ENCODE measurements around the gene ADAP1. TPM values are rescaled to one million over a fixed set of nuclear protein-coding genes. Genes with fewer than 3 reads are reported as not detected.

Gene ADAP1
- total RNA-seq, 1 experiment from 2014 or later: 3.5 TPM

- peaks cover 61% of the 10 kb centered on the region for H3K36me3 ChIP-seq
- no peak for DNase-seq (ENCODE audit: low read depth in 1 of 2, low spot score in 2 of 2)
- no peaks in the 10 kb centered on the region for H3K9me3 ChIP-seq (replicated peaks)
- no peak overlapping the region for H3K4me3 ChIP-seq
- no peaks in the 10 kb centered on the region for H3K27me3 ChIP-seq (replicated peaks)
- H3K27ac ChIP-seq: no peak overlapping the region
- no peaks in the 10 kb centered on the region for H3K4me1 ChIP-seq (replicated peaks)
Observed at GRCh38 chr7:867406-868188, 86.9 kb downstream of the ADAP1 start.

GRCh38 chr7:867001-867405 is 87.5 kb downstream of the ADAP1 start:
- H3K4me3 ChIP-seq: no peak overlapping the region
- DNase-seq (ENCODE audit: low read depth in 1 of 2, low spot score in 2 of 2): no peak

GRCh38 chr7:865921-866320 is 88.6 kb downstream of the ADAP1 start:
- Histone ChIP-seq H3K4me3 (no peak overlapping the region), H3K27me3 (replicated peaks) (no peaks in the 10 kb centered on the region), H3K36me3 (peaks cover 61% of the 10 kb centered on the region), H3K9me3 (replicated peaks) (no peaks in the 10 kb centered on the region), H3K27ac (no peak overlapping the region), H3K4me1 (replicated peaks) (no peaks in the 10 kb centered on the region)
- DNase-seq (ENCODE audit: low read depth in 1 of 2, low spot score in 2 of 2): no peak

More at GRCh38 chr7:867001-867405, 87.5 kb downstream of the ADAP1 start:
- H3K4me1 ChIP-seq (replicated peaks): no peaks in the 10 kb centered on the region
- no peak overlapping the region for H3K27ac ChIP-seq
- peaks cover 60% of the 10 kb centered on the region for H3K36me3 ChIP-seq
- no peaks in the 10 kb centered on the region for H3K27me3 ChIP-seq (replicated peaks)
- no peaks in the 10 kb centered on the region for H3K9me3 ChIP-seq (replicated peaks)

- Histone ChIP-seq H3K9me3 (replicated peaks) (no peaks in the 10 kb centered on the region), H3K27ac (no peak overlapping the region), H3K4me3 (no peak overlapping the region), H3K27me3 (replicated peaks) (no peaks in the 10 kb centered on the region), H3K4me1 (replicated peaks) (no peaks in the 10 kb centered on the region), H3K36me3 (peaks cover 76% of the 10 kb centered on the region)
- no peak for DNase-seq (ENCODE audit: low read depth in 1 of 2, low spot score in 2 of 2)
Observed at GRCh38 chr7:863106-863505, 91.4 kb downstream of the ADAP1 start.

- no peak for DNase-seq (ENCODE audit: low read depth in 1 of 2, low spot score in 2 of 2)
- peaks cover 76% of the 10 kb centered on the region for H3K36me3 ChIP-seq
- no peaks in the 10 kb centered on the region for H3K9me3 ChIP-seq (replicated peaks)
- H3K4me3 ChIP-seq: no peak overlapping the region
- H3K4me1 ChIP-seq (replicated peaks): no peaks in the 10 kb centered on the region
- no peak overlapping the region for H3K27ac ChIP-seq
- H3K27me3 ChIP-seq (replicated peaks): no peaks in the 10 kb centered on the region
Observed at GRCh38 chr7:862157-862556, 92.3 kb downstream of the ADAP1 start.

GRCh38 chr7:861222-861621 is 93.3 kb downstream of the ADAP1 start:
- Histone ChIP-seq H3K36me3 (peaks cover 81% of the 10 kb centered on the region), H3K4me1 (replicated peaks) (no peaks in the 10 kb centered on the region), H3K27me3 (replicated peaks) (no peaks in the 10 kb centered on the region), H3K4me3 (no peak overlapping the region), H3K27ac (no peak overlapping the region), H3K9me3 (replicated peaks) (no peaks in the 10 kb centered on the region)
- no peak for DNase-seq (ENCODE audit: low read depth in 1 of 2, low spot score in 2 of 2)

- Histone ChIP-seq H3K9me3 (replicated peaks) (no peaks in the 10 kb centered on the region), H3K4me3 (no peak overlapping the region), H3K27ac (no peak overlapping the region), H3K4me1 (replicated peaks) (no peaks in the 10 kb centered on the region), H3K27me3 (replicated peaks) (no peaks in the 10 kb centered on the region), H3K36me3 (peaks cover 80% of the 10 kb centered on the region)
- DNase-seq (ENCODE audit: low read depth in 1 of 2, low spot score in 2 of 2): no peak
Observed at GRCh38 chr7:860149-860548, 94.3 kb downstream of the ADAP1 start.

- Histone ChIP-seq H3K4me1 (replicated peaks) (no peaks in the 10 kb centered on the region), H3K27ac (no peak overlapping the region), H3K4me3 (no peak overlapping the region), H3K9me3 (replicated peaks) (no peaks in the 10 kb centered on the region), H3K36me3 (peaks cover 82% of the 10 kb centered on the region), H3K27me3 (replicated peaks) (no peaks in the 10 kb centered on the region)
- DNase-seq (ENCODE audit: low read depth in 1 of 2, low spot score in 2 of 2): no peak
Observed at GRCh38 chr7:859359-860030, 95.0 kb downstream of the ADAP1 start.

GRCh38 chr7:857661-858060 is 96.8 kb downstream of the ADAP1 start:
- Histone ChIP-seq H3K4me3 (no peak overlapping the region), H3K27ac (no peak overlapping the region), H3K36me3 (peaks cover 92% of the 10 kb centered on the region), H3K4me1 (replicated peaks) (no peaks in the 10 kb centered on the region), H3K27me3 (replicated peaks) (no peaks in the 10 kb centered on the region), H3K9me3 (replicated peaks) (no peaks in the 10 kb centered on the region)
- DNase-seq (ENCODE audit: low read depth in 1 of 2, low spot score in 2 of 2): no peak

GRCh38 chr7:856444-857095 is 97.9 kb downstream of the ADAP1 start:
- DNase-seq (ENCODE audit: low read depth in 1 of 2, low spot score in 2 of 2): no peak
- no peaks in the 10 kb centered on the region for H3K4me1 ChIP-seq (replicated peaks)
- H3K36me3 ChIP-seq: peaks cover 94% of the 10 kb centered on the region
- H3K9me3 ChIP-seq (replicated peaks): no peaks in the 10 kb centered on the region
- H3K27ac ChIP-seq: no peak overlapping the region
- H3K4me3 ChIP-seq: no peak overlapping the region
- no peaks in the 10 kb centered on the region for H3K27me3 ChIP-seq (replicated peaks)

GRCh38 chr7:855686-856369 is 98.7 kb downstream of the ADAP1 start:
- no peaks in the 10 kb centered on the region for H3K27me3 ChIP-seq (replicated peaks)
- no peak overlapping the region for H3K27ac ChIP-seq
- H3K9me3 ChIP-seq (replicated peaks): no peaks in the 10 kb centered on the region
- no peak overlapping the region for H3K4me3 ChIP-seq
- peaks cover 91% of the 10 kb centered on the region for H3K36me3 ChIP-seq
- DNase-seq (ENCODE audit: low read depth in 1 of 2, low spot score in 2 of 2): no peak
- H3K4me1 ChIP-seq (replicated peaks): no peaks in the 10 kb centered on the region

- Histone ChIP-seq H3K36me3 (peaks cover 84% of the 10 kb centered on the region), H3K27me3 (replicated peaks) (no peaks in the 10 kb centered on the region), H3K9me3 (replicated peaks) (no peaks in the 10 kb centered on the region), H3K27ac (no peak overlapping the region), H3K4me3 (no peak overlapping the region), H3K4me1 (replicated peaks) (no peaks in the 10 kb centered on the region)
- DNase-seq (ENCODE audit: low read depth in 1 of 2, low spot score in 2 of 2): no peak
Observed at GRCh38 chr7:854118-854775, 100.2 kb downstream of the ADAP1 start.

GRCh38 chr7:853366-854117 is 100.9 kb downstream of the ADAP1 start:
- Histone ChIP-seq H3K27ac (no peak overlapping the region), H3K4me3 (no peak overlapping the region), H3K9me3 (replicated peaks) (no peaks in the 10 kb centered on the region), H3K4me1 (replicated peaks) (no peaks in the 10 kb centered on the region), H3K27me3 (replicated peaks) (no peaks in the 10 kb centered on the region), H3K36me3 (peaks cover 83% of the 10 kb centered on the region)
- DNase-seq (ENCODE audit: low read depth in 1 of 2, low spot score in 2 of 2): no peak
